ENCODE data around the gene BCL11A.
A peak's percentile ranks its signal among the peaks of the same experiment; 100 is the strongest.

The BCL11A gene

GRCh38 chr2:60554074-60554645, 706 bp upstream of the BCL11A start:
- Histone ChIP-seq H3K79me2 (ENCODE audit: insufficient read depth, low read length) (peaks cover 53% of the 10 kb centered on the region), H3K4me3 (ENCODE audit: insufficient read depth, low read length, poor library complexity, severe bottlenecking) (peak overlapping the region; percentile 84), H3K27ac (ENCODE audit: low read depth, low read length) (peak overlapping the region; percentile 97), H2AFZ (ENCODE audit: low read depth, low read length, severe bottlenecking) (peak overlapping the region; percentile 9), H3K9me3 (ENCODE audit: insufficient read depth, low read length) (no peaks in the 10 kb centered on the region), H3K36me3 (ENCODE audit: low read length) (no peaks in the 10 kb centered on the region), H3K9ac (ENCODE audit: low read length) (peak overlapping the region; percentile 91), H3F3A (ENCODE audit: insufficient read depth) (peaks cover 28% of the 10 kb centered on the region), H4K20me1 (ENCODE audit: low read depth, low read length) (no peaks in the 10 kb centered on the region), H3K27me3 (ENCODE audit: low read length) (no peaks in the 10 kb centered on the region), H3K9me2 (replicated peaks; ENCODE audit: insufficient read depth, low read length) (no peaks in the 10 kb centered on the region), H3K4me2 (ENCODE audit: low read depth, low read length, poor library complexity, severe bottlenecking) (peak overlapping the region; percentile 100)
- TF ChIP-seq CTCF (IDR thresholded peaks at IDR 0.05; ENCODE audit: insufficient read depth, low read length, poor library complexity, severe bottlenecking) (no peak), EZH2phosphoT487 (conservative IDR thresholded peaks at IDR 0.05; ENCODE audit: low read length) (no peak)

GRCh38 chr2:60552851-60553494, 481 bp downstream of the BCL11A start:
- H3F3A ChIP-seq (ENCODE audit: insufficient read depth): peaks cover 33% of the 10 kb centered on the region
- peak overlapping the region; percentile 97 for H3K27ac ChIP-seq (ENCODE audit: low read depth, low read length)
- no peaks in the 10 kb centered on the region for H3K9me2 ChIP-seq (replicated peaks; ENCODE audit: insufficient read depth, low read length)
- H4K20me1 ChIP-seq (ENCODE audit: low read depth, low read length): peaks cover 7% of the 10 kb centered on the region; the same call in 1 of the 2 replicates
- no peaks in the 10 kb centered on the region for H3K9me3 ChIP-seq (ENCODE audit: insufficient read depth, low read length)
- no peaks in the 10 kb centered on the region; the same call in none of the 2 replicates for H3K36me3 ChIP-seq (ENCODE audit: low read length)
- H2AFZ ChIP-seq (ENCODE audit: low read depth, low read length, severe bottlenecking): no peak overlapping the region
- H3K27me3 ChIP-seq (ENCODE audit: low read length): no peaks in the 10 kb centered on the region
- H3K4me2 ChIP-seq (ENCODE audit: low read depth, low read length, poor library complexity, severe bottlenecking): peak overlapping the region; percentile 100
- H3K9ac ChIP-seq (ENCODE audit: low read length): peak overlapping the region; percentile 91
- peaks cover 65% of the 10 kb centered on the region for H3K79me2 ChIP-seq (ENCODE audit: insufficient read depth, low read length)
- TF ChIP-seq CTCF (IDR thresholded peaks at IDR 0.05; ENCODE audit: insufficient read depth, low read length, poor library complexity, severe bottlenecking): no peak
- no peak for TF ChIP-seq EZH2phosphoT487 (conservative IDR thresholded peaks at IDR 0.05; ENCODE audit: low read length)
- peak overlapping the region; percentile 84 for H3K4me3 ChIP-seq (ENCODE audit: insufficient read depth, low read length, poor library complexity, severe bottlenecking)

DNA sequence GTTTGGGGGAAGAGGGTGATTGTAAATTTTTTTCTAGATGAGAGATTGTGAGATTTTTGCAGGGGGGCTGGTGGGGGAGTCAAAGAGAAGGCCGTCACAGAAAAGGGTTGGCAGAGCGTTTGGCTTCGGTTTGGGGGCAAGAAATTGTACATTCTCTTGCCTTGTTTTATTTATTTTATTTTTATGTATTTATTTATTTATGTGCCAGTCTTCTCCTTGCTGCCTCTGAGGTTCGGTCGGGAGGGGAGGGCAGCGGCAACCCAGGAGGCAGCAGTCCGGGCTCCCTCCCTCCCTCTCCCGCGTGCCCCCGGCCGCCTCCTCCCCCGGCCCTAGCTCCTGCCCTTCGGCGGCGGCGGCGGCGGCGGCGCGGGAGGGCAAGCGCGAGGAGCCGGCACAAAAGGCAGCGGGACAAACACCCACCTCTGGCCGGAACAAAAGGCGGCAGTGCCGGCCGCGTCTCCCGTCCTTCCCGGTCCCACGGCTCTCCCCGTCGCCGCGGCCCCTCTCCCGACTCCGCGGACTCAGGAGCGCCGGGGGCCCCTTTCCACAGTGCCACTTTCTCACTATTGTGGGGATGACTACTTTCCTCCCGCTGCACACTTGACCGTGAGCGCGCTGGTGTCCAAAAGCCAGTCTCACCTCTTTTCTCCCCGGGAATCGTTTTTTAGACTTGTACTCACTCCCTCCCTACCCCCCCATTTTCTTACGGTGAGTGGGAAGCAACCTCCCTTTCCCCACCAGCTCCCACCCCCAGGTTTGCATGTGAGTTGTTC, 1.2 kb downstream of the BCL11A start:
- H2AFZ ChIP-seq (ENCODE audit: low read depth, low read length, severe bottlenecking): no peak overlapping the region
- no peaks in the 10 kb centered on the region for H3K9me3 ChIP-seq (ENCODE audit: insufficient read depth, low read length)
- H3K4me2 ChIP-seq (ENCODE audit: low read depth, low read length, poor library complexity, severe bottlenecking): peak overlapping the region; percentile 100
- peaks cover 72% of the 10 kb centered on the region for H3K79me2 ChIP-seq (ENCODE audit: insufficient read depth, low read length)
- H3K27me3 ChIP-seq (ENCODE audit: low read length): no peaks in the 10 kb centered on the region
- peaks cover 12% of the 10 kb centered on the region for H4K20me1 ChIP-seq (ENCODE audit: low read depth, low read length)
- H3K9ac ChIP-seq (ENCODE audit: low read length): peak overlapping the region; percentile 91
- H3F3A ChIP-seq (ENCODE audit: insufficient read depth): peaks cover 33% of the 10 kb centered on the region
- no peak for TF ChIP-seq CTCF (IDR thresholded peaks at IDR 0.05; ENCODE audit: insufficient read depth, low read length, poor library complexity, severe bottlenecking)
- TF ChIP-seq EZH2phosphoT487 (conservative IDR thresholded peaks at IDR 0.05; ENCODE audit: low read length): no peak
- no peaks in the 10 kb centered on the region; the same call in none of the 2 replicates for H3K36me3 ChIP-seq (ENCODE audit: low read length)
- H3K27ac ChIP-seq (ENCODE audit: low read depth, low read length): peak overlapping the region; percentile 97
- H3K4me3 ChIP-seq (ENCODE audit: insufficient read depth, low read length, poor library complexity, severe bottlenecking): peak overlapping the region; percentile 84
- H3K9me2 ChIP-seq (replicated peaks; ENCODE audit: insufficient read depth, low read length): no peaks in the 10 kb centered on the region

Measured in SU-DHL-6 (cell line).